GM20000 (cell line): ENCODE measurements around the gene AQP5.

ENCODE experiments used
- DNase-seq: peaks from one replicate; pipeline ENCODE4 v3.0.0; 2012; ENCODE audit warnings: low spot score
- CTCF ChIP-seq: IDR thresholded peaks from 2 replicates; pipeline ENCODE4 v1.5.1; 2012; ENCODE audit warnings: mild to moderate bottlenecking, control low read depth; ENCODE audit errors: extremely low read depth, missing control alignments

AQP5 gene

GRCh38 chr12:49925433-49926204, 36.1 kb upstream of the AQP5 start:
- no peak for TF ChIP-seq CTCF
- DNase-seq, result no peak

GRCh38 chr12:49928471-49928870, 33.2 kb upstream of the AQP5 start:
- DNase-seq, result no peak
- no peak for TF ChIP-seq CTCF

- no peak for DNase-seq
- TF ChIP-seq CTCF, result no peak
Measured at GRCh38 chr12:49929581-49929980, 32.1 kb upstream of the AQP5 start.

- no peak for DNase-seq
- TF ChIP-seq CTCF, result no peak
Measured at GRCh38 chr12:49930515-49931288, 31.0 kb upstream of the AQP5 start.

GRCh38 chr12:49932023-49932422, 29.6 kb upstream of the AQP5 start:
- no peak for DNase-seq
- no peak for TF ChIP-seq CTCF

- no peak for DNase-seq
- TF ChIP-seq CTCF, result no peak
Measured at GRCh38 chr12:49932533-49933130, 29.0 kb upstream of the AQP5 start.

- no peak for TF ChIP-seq CTCF
- DNase-seq, result no peak
Measured at GRCh38 chr12:49933796-49934195, 27.9 kb upstream of the AQP5 start.
